GM10266 (cell line): ENCODE measurements around the gene NEK6.

Source experiments
- DNase-seq: peaks from one replicate; pipeline ENCODE4 v3.0.0; 2012; ENCODE audit errors: extremely low spot score
- CTCF ChIP-seq: IDR thresholded peaks from 2 replicates; pipeline ENCODE4 v1.5.1; 2012; ENCODE audit warnings: mild to moderate bottlenecking, low read depth; ENCODE audit not compliant: control insufficient read depth, insufficient read depth; ENCODE audit errors: missing control alignments

NEK6 gene

GRCh38 chr9:124373386-124373785 is 115.6 kb downstream of the NEK6 start:
- DNase-seq: no peak
- TF ChIP-seq CTCF: no peak

GRCh38 chr9:124373851-124374250 is 116.1 kb downstream of the NEK6 start:
- DNase-seq: no peak
- TF ChIP-seq CTCF: no peak

- no peak for TF ChIP-seq CTCF
- no peak for DNase-seq
These were observed 118.0 kb downstream of the NEK6 start for GRCh38 chr9:124375726-124376125.

GRCh38 chr9:124376329-124376728 is 118.6 kb downstream of the NEK6 start:
- TF ChIP-seq CTCF: no peak
- no peak for DNase-seq

- no peak for TF ChIP-seq CTCF
- DNase-seq: no peak
These were observed 120.0 kb downstream of the NEK6 start for GRCh38 chr9:124377551-124378406.

- TF ChIP-seq CTCF: no peak
- no peak for DNase-seq
These were observed 123.6 kb downstream of the NEK6 start for GRCh38 chr9:124381170-124381945.

GRCh38 chr9:124384210-124384609 is 126.5 kb downstream of the NEK6 start:
- DNase-seq: no peak
- TF ChIP-seq CTCF: no peak
